IgD-negative memory B cell (primary cell): Measurements from ENCODE around the gene FSD2. TPM values are rescaled to one million over a fixed set of nuclear protein-coding genes. Genes with fewer than 3 reads are reported as not detected.

Experiments
- H3K27ac Mint-ChIP-seq, 3 donors: one replicate each; pipeline ENCODE4 v1.8.0; 2020 to 2022; ENCODE audit warnings: mild to moderate bottlenecking in 3 of 3, mixed read lengths in 3 of 3, moderate library complexity in 1 of 3
- H3K27me3 Mint-ChIP-seq: one replicate; pipeline ENCODE4 v1.8.0; 2021; ENCODE audit warnings: mixed read lengths
- H3K36me3 Mint-ChIP-seq: one replicate; pipeline ENCODE4 v1.8.0; 2020; ENCODE audit warnings: mild to moderate bottlenecking, mixed read lengths
- H3K4me1 Mint-ChIP-seq, 3 donors: one replicate each; pipeline ENCODE4 v1.8.0; 2020 to 2022; ENCODE audit warnings: mixed read lengths in 3 of 3, mild to moderate bottlenecking in 1 of 3
- H3K4me3 Mint-ChIP-seq, 4 donors: one replicate each; pipeline ENCODE4 v1.8.0; 2020 to 2022; ENCODE audit warnings: mild to moderate bottlenecking in 4 of 4, mixed read lengths in 4 of 4, moderate library complexity in 3 of 4
- H3K9me3 Mint-ChIP-seq, 3 donors: one replicate each; pipeline ENCODE4 v1.8.0; 2020 to 2021; ENCODE audit warnings: mixed read lengths in 3 of 3, mild to moderate bottlenecking in 1 of 3
- polyA plus RNA-seq: library from polyadenylated mRNA; unstranded; fragments of 300-500 nt; fragmentation: Illumina TruSeq; gene quantifications from one replicate; pipeline ENCODE4 v1.2.3, GENCODE V29; 2021

Gene FSD2
- polyA plus RNA-seq, 1 donor from 2014 or later: 0.09 TPM

DNA sequence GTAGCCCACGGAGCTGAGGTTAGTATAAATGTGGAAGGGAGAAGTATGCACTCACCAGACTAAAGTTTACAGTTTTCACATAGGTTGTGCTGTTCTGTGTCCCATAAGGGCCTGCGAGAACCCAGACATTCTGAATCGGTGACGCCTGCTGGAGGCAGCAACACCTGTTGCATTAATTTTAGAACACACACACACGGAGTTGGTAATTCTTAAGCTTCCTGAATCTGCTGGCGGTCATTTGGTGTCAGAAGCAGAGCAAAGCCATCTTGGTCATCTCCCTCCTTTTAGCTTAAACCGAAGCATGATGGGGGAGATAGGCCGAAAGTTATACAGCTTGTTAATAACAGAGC lies 55.1 kb downstream of the FSD2 start:
- H3K36me3 Mint-ChIP-seq: peaks cover 5% of the 10 kb centered on the region
- H3K4me3 Mint-ChIP-seq: peak overlapping the region; percentile 89 to 100 (median 98)
- H3K27me3 Mint-ChIP-seq: no peaks in the 10 kb centered on the region
- H3K27ac Mint-ChIP-seq: peak overlapping the region; percentile 25 to 96 (median 86)
- peaks cover 30 to 34% (median 31%) of the 10 kb centered on the region in 3 donors for H3K4me1 Mint-ChIP-seq
- H3K9me3 Mint-ChIP-seq: no peaks in the 10 kb centered on the region

DNA sequence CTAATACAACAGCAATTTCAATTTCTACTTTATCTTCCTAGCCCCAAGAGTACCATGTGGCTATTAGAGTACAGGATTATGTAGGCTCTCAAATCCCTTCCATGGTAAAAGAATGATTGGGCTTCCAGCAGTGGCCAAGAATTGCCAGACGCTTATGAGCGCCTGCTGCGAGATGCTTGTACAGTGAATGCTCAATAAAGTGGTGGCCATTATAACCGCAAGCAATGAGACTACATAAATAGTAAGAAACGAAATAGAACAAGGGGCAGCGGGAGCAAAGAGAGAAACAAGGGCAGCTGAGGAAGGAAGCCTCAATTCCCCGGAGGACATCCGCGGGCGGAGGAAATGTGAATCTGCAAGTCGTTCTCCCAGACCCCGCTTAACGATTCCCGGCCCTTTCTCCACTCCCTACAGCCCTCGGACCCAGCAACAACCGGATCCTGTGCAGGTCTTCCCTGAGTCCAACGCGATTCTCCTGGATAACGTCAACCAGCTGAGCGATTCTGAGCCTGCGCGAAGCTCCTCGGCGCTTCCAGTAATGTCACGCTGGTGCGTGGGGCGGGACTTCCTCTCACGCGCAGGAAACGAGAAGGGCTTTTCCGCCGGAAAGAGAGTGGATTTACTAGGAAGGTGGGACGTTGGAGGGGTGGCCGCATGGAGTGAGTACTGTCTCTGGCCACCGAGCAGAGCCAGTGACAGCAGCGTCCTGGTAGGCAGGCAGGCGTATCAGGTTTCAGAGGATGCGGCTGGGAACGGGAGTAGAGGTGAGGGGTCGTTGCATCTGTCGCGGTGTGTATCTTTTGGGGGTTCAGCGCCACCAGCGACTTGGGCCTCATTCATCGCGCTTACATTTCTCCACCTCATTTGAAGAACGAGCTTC lies 55.7 kb downstream of the FSD2 start:
- Mint-ChIP-seq H3K36me3 (peaks cover 5% of the 10 kb centered on the region), H3K27me3 (no peaks in the 10 kb centered on the region), H3K27ac (peak overlapping the region; percentile 25 to 96 (median 86)), H3K9me3 (no peaks in the 10 kb centered on the region), H3K4me3 (peak overlapping the region; percentile 89 to 100 (median 98)), H3K4me1 (peaks cover 30 to 34% (median 31%) of the 10 kb centered on the region in 3 donors)

DNA sequence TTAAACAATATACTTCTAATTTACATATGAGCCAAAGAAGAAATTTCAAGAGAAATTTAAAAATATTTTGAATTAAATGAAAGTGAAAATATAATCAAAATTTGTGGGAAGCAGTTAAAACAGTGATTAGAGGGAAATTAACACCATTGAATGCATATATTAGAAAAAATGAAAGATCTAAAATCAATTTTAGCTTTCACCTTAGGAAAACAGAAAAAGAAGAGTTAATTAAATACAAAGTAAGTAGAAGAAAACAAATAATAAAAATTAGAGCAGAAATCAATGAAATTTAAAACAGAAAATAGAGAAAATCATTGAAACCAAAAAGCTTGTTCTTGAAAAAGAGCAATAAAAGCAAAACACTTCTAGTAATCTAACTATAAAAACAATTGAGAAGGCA lies 57.6 kb downstream of the FSD2 start:
- Mint-ChIP-seq H3K4me1 (peaks cover 27 to 30% (median 29%) of the 10 kb centered on the region in 3 donors), H3K27me3 (no peaks in the 10 kb centered on the region), H3K4me3 (peak overlapping the region in 2 of 4 donors; percentile 72 to 89), H3K9me3 (no peaks in the 10 kb centered on the region), H3K36me3 (peaks cover 5% of the 10 kb centered on the region), H3K27ac (no peak overlapping the region)

DNA sequence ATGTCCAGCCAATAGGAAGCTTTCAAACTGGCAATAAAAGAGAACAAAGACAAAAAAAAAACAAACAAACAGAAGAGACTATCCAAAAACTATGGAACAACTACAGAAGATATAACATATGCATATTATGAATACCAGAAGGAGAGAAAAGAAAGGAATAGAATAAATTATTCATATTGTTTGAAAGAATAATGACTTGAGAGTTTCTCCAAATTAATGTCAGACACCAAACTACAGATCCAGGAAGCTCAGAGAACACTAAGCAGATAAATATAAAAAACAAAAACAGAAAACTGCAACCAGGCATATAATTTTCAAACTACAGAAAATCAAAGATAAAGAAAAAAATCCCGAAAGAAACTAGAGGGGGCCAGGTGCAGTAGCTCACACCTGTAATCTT lies 62.1 kb downstream of the FSD2 start:
- no peak overlapping the region for H3K27ac Mint-ChIP-seq
- H3K36me3 Mint-ChIP-seq: no peaks in the 10 kb centered on the region
- peaks cover 0 to 3% (median 3%) of the 10 kb centered on the region in 3 donors for H3K4me1 Mint-ChIP-seq
- no peaks in the 10 kb centered on the region for H3K9me3 Mint-ChIP-seq
- no peaks in the 10 kb centered on the region for H3K27me3 Mint-ChIP-seq
- H3K4me3 Mint-ChIP-seq: no peak overlapping the region

DNA sequence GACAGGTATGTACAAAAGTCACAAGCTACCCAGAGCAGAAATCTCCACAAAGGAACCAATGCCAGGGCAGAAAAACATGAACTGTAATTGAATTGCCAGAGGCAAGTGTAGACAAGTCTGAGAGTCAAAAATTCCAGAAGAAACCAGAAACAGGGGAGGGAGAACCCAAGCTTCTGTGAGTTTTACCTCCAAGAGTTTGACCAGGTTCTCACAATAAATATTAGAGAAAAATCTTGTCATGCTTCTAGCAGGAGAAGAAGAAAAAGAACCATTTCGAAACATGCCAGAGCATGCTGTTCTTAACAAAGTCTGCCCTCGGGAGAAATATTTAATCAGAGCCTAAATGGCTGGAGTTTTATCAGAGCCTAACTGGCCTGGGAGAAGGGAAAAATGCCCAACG lies 63.7 kb downstream of the FSD2 start:
- no peak overlapping the region for H3K27ac Mint-ChIP-seq

DNA sequence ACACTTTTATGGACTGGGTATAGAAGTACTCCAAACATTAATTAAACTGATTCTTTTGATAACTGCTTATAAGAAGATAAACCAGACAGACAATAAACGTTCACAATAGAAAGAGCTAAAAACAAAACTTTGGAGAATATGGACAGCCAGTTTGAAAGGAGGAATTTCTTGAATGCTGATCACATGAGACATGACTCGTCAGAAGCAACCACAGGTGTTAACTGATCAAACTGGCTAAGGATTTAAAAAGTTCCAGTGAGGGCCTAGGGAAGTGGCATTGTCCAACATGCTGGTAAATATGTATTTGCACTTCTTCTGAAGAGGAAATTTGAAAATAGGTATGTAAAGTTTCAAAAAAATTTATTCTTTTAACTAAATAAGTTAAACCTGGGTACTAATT lies 66.8 kb downstream of the FSD2 start:
- Mint-ChIP-seq H3K4me3 (no peak overlapping the region), H3K9me3 (no peaks in the 10 kb centered on the region)

More for the DNA sequence above, 63.7 kb downstream of the FSD2 start:
- Mint-ChIP-seq H3K9me3 (no peaks in the 10 kb centered on the region), H3K36me3 (peaks cover 5% of the 10 kb centered on the region), H3K27me3 (no peaks in the 10 kb centered on the region), H3K4me1 (peaks cover 0 to 5% (median 0%) of the 10 kb centered on the region in 3 donors), H3K4me3 (no peak overlapping the region)

DNA sequence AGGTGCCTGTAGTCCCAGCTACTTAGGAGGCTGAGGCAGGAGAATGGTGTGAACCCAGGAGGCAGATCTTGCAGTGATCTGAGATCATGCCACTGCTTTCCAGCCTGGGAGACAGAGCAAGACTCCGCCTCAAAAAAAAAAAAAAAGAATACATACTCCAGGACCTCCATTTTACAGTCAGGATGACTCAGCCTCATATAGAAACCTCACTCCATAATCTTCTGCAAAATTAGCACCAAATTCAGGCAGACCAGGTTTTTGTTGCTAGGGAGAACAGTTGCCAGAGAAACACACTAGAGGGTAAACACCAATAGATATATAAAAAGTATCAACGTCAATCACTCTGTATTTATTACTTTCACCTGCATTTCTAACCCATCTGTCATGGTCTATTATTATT lies 67.9 kb downstream of the FSD2 start:
- Mint-ChIP-seq H3K4me1 (peaks cover 0 to 5% (median 0%) of the 10 kb centered on the region in 3 donors), H3K4me3 (no peak overlapping the region), H3K27ac (no peak overlapping the region), H3K36me3 (peaks cover 16% of the 10 kb centered on the region), H3K9me3 (no peaks in the 10 kb centered on the region), H3K27me3 (no peaks in the 10 kb centered on the region)

More for the DNA sequence above, 66.8 kb downstream of the FSD2 start:
- H3K27ac Mint-ChIP-seq: no peak overlapping the region
- no peaks in the 10 kb centered on the region for H3K27me3 Mint-ChIP-seq
- peaks cover 10% of the 10 kb centered on the region for H3K36me3 Mint-ChIP-seq
- H3K4me1 Mint-ChIP-seq: peaks cover 0 to 5% (median 0%) of the 10 kb centered on the region in 3 donors

DNA sequence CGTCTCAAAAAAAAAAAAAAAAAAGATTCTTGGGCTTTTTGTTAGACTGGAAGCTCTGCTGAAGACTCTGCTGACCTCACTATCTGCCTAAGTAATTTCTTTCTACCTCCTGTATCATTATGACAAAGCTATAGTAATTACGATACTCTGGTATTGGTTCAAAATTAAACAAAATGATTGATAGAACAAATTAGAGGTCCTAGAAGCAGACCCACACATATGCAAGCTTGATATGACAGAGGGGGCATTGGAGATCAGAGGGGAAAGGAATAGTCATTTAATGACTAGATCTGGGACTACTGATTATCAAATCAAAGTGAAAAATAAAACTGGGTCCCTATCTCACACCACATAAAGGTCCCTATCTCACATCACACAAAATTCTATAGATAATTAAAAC lies 74.3 kb downstream of the FSD2 start:
- Mint-ChIP-seq H3K27me3 (no peaks in the 10 kb centered on the region), H3K27ac (no peak overlapping the region), H3K4me3 (no peak overlapping the region), H3K36me3 (peaks cover 27% of the 10 kb centered on the region), H3K9me3 (no peaks in the 10 kb centered on the region), H3K4me1 (no peaks in the 10 kb centered on the region)

DNA sequence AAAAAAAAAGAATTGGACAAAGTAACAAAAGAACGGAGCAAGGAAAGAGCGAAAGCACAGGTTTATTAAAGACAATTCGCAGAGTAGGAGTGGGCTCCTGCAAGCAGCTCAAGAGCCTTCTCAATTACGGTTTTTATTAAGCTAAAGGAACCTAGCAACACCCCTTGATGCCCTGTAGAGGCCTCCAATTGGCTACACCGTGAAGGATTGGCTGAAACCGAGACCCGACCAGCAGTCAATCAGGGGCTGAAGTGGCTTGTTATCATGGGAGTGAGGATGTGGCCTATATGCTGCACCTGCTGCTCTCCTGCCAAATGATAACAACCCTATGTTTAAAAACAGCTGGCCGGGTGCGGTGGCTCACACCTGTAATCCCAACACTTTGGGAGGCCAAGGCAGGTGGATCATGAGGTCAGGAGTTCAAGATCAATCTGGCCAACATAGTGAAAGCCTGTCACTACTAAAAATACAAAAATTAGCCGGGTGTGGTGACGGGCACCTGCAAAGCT lies 75.8 kb downstream of the FSD2 start:
- Mint-ChIP-seq H3K9me3 (no peaks in the 10 kb centered on the region), H3K4me3 (no peak overlapping the region), H3K36me3 (peaks cover 25% of the 10 kb centered on the region), H3K27me3 (no peaks in the 10 kb centered on the region), H3K4me1 (no peaks in the 10 kb centered on the region), H3K27ac (no peak overlapping the region)

DNA sequence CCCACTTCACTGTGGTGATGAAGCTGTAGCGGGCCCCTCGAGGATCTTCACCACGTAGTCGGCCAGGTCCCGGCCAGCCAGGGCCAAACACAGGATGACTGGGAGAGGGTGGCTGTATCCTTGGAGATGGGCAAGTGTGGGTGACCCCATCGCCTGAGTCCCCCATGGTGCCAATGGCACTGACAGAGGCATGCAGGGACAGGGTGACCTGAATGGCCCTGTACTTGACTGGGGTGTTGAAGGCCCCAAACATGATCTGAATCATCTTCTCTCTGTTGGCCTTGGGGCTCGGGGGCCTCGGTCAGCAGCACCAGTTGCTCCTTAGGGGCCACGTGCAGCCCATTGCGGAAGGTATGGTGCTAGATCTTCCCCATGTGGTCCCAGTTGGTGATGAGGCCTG lies 79.1 kb downstream of the FSD2 start:
- peaks cover 11% of the 10 kb centered on the region for H3K36me3 Mint-ChIP-seq
- peaks cover 0 to 2% (median 0%) of the 10 kb centered on the region in 3 donors for H3K4me1 Mint-ChIP-seq
- no peaks in the 10 kb centered on the region for H3K27me3 Mint-ChIP-seq
- no peaks in the 10 kb centered on the region for H3K9me3 Mint-ChIP-seq
- no peak overlapping the region for H3K27ac Mint-ChIP-seq
- H3K4me3 Mint-ChIP-seq: no peak overlapping the region

DNA sequence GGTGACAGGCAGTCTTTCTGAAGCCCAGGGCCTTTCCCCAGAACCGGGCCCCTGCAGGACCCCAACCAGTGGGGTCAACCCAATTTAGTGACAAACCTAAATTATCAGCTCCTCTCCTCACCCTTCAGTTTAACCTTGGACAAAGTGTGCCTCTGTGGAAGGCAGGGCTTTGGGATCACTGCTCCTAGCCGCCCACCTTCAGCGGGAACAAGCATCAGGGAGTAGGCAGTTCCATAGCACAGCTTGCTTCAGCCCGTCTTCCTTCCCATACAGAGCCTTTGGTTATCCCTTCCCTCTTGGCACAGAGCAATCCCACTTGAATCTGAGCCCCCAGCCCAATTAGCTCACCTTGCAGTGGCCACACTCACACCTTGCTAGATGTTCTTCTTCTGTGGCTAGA lies 90.9 kb downstream of the FSD2 start:
- Mint-ChIP-seq H3K9me3 (peaks cover 3 to 6% (median 4%) of the 10 kb centered on the region in 3 donors), H3K27me3 (peaks cover 14% of the 10 kb centered on the region), H3K4me1 (peaks cover 0 to 2% (median 0%) of the 10 kb centered on the region in 3 donors), H3K27ac (no peak overlapping the region), H3K4me3 (no peak overlapping the region), H3K36me3 (peaks cover 3% of the 10 kb centered on the region)

DNA sequence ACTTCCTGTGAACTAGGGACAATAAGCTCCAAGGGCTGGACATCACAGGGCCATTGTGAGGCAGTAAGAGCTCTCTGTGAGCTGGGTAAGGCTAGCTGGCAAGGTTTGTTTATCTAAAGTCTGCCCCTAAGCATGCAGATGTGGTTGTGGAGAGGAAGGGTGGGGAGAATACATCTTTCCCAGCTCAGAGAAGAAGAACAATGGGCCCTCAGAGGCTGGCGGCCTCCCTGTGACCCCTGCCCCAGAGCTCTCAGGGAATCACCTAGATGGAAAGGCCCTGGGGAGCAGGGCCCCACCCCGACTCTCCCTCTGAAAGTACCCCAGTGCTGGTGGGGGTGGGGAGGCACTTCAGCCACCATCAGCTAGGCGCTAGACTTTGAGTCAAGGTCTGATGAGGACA lies 91.9 kb downstream of the FSD2 start:
- Mint-ChIP-seq H3K36me3 (peaks cover 2% of the 10 kb centered on the region), H3K27ac (no peak overlapping the region), H3K27me3 (peaks cover 14% of the 10 kb centered on the region), H3K4me3 (no peak overlapping the region), H3K9me3 (peaks cover 3 to 4% (median 4%) of the 10 kb centered on the region in 3 donors), H3K4me1 (peaks cover 0 to 2% (median 0%) of the 10 kb centered on the region in 3 donors)

DNA sequence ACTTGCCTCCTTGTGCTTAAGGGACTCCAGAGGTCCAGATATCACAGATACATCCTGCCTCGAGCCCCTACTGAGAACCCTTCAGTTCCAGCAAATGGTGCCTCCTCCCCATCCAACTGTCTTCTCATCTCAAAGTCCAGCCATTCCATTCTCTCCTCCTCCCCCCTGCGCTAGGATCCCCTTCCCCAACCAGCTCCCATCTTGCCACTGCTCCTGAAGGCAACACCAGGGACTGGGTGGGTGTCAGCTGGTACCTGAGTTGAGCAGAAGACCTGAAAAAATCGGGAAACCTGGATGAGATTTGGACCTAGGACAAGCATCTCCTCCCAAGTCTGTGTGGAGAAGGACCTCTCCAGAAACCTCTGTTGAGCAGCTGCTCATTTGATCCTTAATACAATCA lies 93.8 kb downstream of the FSD2 start:
- Mint-ChIP-seq H3K4me1 (no peaks in the 10 kb centered on the region), H3K27ac (no peak overlapping the region), H3K36me3 (no peaks in the 10 kb centered on the region), H3K27me3 (peaks cover 14% of the 10 kb centered on the region), H3K4me3 (peak overlapping the region in 2 of 4 donors; percentile 10 to 58), H3K9me3 (peaks cover 0 to 4% (median 3%) of the 10 kb centered on the region in 3 donors)

DNA sequence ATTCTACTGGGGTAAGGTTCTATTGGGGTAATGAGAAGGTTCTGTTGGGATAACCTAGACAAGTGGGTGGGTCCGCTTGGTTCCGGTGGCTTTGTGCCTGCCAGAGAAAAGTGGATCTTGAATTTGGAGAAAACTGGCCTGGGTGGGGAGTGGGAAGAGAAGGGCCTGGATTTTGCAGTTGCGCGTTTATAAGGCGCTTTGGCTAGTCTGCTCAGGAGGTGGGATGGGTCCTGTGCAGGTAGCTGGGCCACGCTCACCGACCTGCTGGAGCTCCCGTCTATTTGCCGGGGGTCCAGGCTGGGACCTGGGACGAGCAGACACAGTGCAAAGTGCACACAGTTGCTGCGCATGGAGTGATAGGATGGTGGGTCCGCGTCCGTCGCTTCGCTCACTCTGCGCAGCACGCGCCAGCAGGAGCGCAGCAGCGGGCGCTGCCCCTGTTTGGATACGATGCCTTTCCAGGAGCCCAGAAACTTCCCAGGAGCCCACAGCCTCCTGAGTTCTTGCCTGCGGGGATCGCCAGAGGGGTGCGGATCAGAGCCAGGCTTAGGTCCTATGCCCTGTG lies 94.9 kb downstream of the FSD2 start:
- Mint-ChIP-seq H3K4me3 (peak overlapping the region in 2 of 4 donors; percentile 75 to 82), H3K9me3 (no peaks in the 10 kb centered on the region), H3K4me1 (no peaks in the 10 kb centered on the region), H3K27ac (no peak overlapping the region), H3K36me3 (no peaks in the 10 kb centered on the region), H3K27me3 (peaks cover 14% of the 10 kb centered on the region)

DNA sequence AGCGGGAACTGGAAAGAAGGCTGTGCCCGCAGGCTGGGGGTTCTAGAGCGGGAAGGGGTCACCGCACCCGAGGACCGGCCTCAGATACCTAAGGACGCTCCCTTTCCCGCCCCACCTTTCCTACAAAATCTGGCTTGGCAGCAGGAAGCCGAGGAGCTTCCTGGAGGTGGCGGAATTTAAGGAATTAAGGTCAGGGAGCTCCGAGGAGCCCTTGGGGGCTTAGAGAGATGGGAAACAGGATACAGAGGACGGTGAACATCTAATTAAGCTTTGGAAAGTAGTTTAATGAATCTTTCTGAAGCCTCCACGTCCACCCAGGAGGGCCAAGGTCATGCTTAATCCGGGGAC lies 95.7 kb downstream of the FSD2 start:
- H3K4me3 Mint-ChIP-seq: peak overlapping the region in 2 of 4 donors; percentile 6 to 82
- no peak overlapping the region for H3K27ac Mint-ChIP-seq
- H3K36me3 Mint-ChIP-seq: no peaks in the 10 kb centered on the region
- H3K9me3 Mint-ChIP-seq: no peaks in the 10 kb centered on the region
- H3K4me1 Mint-ChIP-seq: no peaks in the 10 kb centered on the region
- peaks cover 14% of the 10 kb centered on the region for H3K27me3 Mint-ChIP-seq
